Fibroblast of skin of scalp (primary cell): ENCODE data around the gene AMPD2.

Experiments used
- DNase-seq: peaks from one replicate; pipeline ENCODE4 v3.0.0-alpha.2; 2013

The AMPD2 gene

DNA sequence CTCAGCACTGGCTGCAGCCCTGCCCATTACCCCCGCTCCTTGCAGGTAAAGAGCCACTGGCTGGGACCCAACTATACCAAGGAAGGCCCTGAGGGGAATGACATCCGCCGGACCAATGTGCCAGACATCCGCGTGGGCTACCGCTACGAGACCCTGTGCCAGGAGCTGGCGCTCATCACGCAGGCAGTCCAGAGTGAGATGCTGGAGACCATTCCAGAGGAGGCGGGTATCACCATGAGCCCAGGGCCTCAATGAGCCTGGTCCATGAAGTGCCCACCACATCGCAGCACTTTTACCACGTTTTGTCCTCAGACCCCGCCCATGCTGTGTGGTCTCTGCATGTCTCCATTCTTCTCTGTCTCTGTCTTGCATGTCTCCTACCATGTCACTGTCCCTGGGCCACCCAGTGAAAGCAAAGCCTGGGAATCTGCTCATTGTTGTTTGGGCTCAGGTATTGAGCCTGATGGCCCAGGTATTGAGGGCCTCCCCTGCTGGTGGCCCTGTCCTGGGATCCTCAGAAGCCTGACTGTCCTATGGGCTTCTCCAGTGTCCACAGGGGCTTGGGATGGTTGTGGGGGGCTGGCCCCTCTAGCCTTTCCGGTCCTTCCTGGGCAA is 11.4 kb downstream of the AMPD2 start:
- DNase-seq, result no peak

DNA sequence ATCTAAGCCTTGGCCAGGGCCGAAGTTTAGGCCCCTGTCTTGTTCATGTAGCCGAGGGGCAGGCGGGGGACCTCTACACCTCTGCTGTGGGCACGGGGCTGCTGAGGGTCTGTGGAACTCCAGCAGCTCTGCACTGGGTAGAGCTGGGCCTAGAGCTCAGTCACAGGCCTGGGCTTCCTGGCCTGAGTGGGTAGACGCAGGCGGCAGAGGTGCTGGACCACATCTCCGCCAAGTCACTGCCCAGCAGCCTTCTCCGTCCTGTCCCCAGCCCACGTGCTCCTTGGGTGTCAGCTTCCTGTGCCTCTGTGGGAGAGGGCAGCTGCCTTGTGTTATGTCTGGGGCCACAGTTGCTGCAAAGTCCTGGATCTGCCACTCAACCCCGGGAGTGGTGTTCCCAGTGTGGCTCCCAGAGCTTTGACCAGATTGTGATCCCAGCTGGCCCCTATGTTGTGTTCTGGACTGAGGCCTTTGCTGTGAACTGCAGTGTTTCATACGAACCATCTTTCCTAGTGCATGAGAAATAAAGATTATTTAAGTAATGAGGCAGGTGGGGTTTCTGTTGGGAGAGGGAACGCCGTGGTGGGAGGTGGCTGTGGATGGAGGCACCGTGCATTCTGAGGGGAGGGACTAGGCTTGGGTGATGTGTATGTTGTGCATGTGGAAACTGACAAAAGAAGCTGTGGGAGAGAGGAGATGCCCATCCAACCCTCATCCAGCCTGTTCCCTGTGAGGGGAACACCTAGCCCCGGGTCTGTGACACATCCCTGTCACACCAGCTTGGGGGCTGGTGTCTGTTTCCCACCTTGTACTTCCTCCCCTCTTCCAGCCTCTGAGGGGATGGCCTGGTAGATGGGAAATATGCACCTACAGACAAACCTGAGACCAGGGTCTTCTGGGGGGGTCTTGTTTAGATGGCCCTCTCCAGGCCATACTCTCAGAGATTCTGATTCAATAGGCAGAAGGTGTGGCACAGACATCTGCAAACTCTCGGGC is 12.2 kb downstream of the AMPD2 start:
- DNase-seq, result no peak

DNA sequence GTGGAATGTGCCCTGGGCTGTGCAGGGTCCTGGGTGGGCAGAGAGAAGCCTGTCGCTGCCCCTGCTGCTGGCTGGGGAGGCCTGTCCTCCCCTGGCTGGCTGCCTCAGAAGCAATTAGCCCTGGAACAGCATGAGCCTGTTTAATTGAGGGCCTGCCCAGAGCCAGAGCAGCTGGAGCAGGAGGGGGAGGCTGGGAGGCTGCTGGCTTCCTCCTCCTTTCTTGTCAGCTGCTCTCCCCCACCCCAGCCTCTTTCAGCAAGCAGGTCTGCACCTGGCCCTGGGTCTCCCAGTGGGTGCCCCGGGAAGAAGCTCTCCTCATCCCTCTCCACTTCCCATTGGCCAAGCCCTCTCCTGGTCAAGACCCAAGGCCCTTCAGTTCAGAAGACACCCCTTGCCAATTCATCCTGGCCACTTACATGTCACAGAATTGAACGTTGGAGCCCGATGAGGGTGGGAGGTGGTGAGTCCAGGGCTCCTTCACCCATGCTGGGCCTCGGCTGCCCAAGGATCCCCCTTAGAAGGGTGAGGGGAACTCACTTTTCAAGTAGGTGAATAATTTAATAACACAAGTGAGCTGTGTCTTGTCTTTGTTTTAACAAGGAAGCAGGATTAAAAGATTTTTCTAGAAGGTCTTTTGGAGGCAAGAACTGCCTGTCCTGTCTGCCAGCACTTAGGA is 13.2 kb downstream of the AMPD2 start:
- no peak for DNase-seq

DNA sequence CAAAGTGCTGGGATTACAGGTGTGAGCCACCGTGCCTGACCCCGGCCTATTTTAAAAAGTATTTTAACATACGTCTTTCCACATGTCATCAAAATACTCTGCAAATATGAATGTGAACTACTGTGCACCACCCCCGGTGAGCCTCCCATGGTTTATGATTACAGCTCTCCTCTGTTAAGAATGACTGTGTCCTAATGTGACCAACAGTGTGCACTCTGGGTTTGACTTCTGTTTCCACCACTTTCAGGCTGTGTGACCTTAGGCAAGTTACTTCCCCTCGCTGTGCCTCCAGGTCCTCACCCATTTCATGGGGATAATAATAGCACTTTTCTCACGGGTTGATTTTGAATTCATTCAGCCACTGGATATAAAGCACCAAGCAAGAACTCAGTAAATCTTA is 14.7 kb downstream of the AMPD2 start:
- no peak for DNase-seq

DNA sequence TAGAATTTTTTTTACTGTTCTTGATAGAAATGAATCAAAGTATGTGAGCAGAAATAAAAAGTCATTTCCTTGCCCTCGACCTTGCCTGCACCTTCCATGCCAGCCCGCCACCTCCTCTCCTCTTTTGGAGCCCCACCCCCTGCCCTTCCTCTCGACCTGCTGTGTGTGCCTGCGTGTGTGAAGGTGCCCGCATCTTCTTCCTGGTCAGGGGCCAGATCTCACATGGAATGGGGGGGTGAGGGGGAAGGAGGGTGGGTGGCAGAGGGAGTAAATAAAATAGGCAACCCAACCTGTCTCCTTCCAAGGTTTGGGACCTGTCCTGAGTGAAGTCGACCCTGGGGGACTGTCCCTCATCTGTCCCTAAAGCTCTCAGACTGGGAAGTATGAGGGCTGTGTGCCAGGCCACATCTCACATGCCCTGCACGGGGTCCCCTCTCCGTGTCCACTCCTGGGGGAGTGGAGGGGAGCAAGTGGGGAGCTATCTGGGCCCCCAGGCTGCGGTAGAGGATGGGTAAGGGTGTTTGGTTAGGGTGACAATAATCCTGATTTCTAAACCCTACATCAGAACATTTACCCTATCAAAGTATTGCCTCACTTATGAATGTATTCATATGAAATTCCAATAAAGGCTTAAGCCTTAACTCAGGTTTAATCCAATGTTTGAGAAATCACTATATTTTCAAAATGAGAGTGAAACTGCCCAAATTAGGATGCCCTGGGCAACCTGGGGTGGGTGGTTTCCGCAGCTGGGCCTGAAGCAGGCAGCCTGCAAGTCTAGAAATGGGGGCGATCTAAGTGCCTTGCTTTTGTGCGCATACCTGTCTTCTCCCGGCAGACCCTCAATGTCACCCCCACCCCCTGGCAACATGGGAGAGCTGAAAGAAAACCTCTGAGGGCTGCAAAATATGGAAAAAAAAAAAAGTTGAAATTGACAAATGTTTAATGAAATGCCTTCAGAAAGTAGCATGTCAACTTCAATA is 15.4 kb downstream of the AMPD2 start:
- DNase-seq, result no peak

GRCh38 chr1:109635862-109636200 is 16.2 kb downstream of the AMPD2 start:
- DNase-seq, result no peak

DNA sequence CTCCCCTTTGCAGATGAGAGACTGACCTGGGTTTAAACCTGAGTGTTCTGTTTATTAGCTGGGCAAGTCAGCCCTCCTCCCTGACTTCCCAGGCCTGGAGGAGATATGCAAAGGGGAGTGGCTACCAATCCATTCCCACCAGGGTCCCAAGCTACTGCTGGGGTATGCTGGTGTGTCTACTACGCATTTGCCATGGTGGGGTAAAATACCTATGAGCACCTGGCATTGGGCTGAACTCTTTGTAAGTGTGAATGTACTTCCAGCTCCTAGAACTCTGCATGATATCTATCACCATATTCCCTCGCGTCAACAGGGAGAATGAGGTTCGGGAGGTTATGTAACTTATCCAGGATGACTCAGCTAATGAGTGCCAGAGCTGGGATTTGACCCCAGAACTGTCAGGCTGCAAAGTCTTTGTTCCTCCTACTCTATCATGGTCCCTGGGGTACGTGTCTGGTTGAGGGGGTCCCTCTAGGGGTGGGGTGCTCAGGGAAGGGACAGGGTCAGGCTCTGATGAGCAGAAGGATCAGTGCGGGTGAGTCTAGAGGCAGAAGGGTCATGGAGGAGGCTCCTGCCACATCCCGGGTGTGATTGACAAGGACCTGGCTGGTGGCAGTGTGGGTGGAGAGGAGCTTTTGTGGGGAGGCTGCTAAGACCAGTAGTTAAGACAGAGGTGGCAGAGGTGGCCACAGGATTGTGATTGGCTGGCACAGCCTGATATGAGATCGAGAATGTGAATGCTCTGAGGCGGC is 16.7 kb downstream of the AMPD2 start:
- peak; percentile 44 for DNase-seq

DNA sequence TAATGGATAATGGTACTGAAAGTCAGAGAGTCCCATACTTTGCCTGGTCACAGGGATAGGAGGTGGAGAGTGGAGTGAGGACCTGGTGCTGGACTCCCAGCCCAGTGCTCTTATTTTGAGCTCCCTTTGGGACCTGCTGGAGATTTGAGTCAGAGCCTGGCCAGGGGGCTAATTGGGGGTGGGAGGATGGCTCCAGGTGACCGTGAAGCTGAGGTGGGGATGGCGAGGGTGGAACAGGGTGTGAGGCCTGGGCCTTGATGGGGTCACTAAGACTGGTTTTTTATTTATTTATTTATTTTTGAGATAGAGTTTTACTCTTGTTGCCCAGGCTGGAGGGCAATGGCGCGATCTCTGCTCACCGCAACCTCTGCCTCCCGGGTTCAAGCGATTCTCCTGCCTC is 17.8 kb downstream of the AMPD2 start:
- no peak for DNase-seq

- DNase-seq, result no peak
Observed at GRCh38 chr1:109639063-109639840, 19.6 kb downstream of the AMPD2 start.

- no peak for DNase-seq
Observed at GRCh38 chr1:109639841-109640184, 20.2 kb downstream of the AMPD2 start.

- peak; percentile 64 for DNase-seq
Observed at GRCh38 chr1:109640285-109640865, 20.7 kb downstream of the AMPD2 start.

DNA sequence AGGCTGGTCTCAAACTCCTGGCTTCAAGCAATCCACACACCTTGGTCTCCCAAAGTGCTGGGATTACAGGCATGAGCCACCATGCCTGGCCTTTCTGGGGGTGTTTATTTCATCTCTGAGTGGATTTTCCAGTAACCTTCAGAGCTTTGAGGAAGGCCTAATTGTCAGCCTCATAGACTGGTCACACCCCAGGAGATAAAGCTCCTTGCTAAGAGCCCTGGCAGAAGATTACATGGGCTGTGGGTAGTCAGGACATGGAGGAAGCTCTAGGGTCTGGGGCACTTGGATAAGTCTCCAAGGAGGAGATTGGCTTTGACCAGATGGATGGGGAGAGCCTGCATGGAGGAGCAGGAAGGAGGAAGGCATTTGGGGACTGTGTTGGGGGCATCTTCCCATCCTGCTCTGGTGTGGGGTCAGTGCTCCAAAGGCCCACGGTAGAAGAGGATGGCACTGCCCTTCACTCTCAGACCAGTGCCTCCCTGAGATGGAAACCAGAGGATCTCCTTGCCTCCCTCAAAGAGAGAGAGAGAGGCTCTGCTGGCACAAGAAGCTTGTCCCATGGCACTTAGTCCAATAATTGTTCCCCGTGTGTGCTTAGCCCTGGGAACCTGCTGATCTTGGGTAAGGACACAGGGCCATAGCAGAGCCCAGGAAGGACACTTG is 21.6 kb downstream of the AMPD2 start:
- no peak for DNase-seq

- DNase-seq, result no peak
Observed at GRCh38 chr1:109641861-109642260, 22.2 kb downstream of the AMPD2 start.

DNA sequence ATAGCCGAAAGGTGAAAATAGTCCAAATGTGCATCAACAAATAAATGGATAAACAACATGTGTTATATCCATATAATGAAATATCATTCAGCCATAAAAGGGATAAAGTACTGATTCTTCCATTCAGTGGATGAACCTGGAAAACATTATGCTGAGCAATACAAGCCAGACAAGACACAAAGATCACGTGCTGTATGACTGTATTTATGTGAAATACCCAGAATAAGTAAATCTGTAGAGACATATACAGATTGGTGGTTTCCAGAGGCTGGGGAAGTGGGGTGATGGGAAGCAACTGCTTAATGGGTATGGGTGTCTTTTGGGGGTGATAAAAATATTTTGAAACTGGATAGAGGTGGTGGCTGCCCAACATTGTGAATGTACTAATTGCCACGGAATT is 23.0 kb downstream of the AMPD2 start:
- DNase-seq, result no peak

DNA sequence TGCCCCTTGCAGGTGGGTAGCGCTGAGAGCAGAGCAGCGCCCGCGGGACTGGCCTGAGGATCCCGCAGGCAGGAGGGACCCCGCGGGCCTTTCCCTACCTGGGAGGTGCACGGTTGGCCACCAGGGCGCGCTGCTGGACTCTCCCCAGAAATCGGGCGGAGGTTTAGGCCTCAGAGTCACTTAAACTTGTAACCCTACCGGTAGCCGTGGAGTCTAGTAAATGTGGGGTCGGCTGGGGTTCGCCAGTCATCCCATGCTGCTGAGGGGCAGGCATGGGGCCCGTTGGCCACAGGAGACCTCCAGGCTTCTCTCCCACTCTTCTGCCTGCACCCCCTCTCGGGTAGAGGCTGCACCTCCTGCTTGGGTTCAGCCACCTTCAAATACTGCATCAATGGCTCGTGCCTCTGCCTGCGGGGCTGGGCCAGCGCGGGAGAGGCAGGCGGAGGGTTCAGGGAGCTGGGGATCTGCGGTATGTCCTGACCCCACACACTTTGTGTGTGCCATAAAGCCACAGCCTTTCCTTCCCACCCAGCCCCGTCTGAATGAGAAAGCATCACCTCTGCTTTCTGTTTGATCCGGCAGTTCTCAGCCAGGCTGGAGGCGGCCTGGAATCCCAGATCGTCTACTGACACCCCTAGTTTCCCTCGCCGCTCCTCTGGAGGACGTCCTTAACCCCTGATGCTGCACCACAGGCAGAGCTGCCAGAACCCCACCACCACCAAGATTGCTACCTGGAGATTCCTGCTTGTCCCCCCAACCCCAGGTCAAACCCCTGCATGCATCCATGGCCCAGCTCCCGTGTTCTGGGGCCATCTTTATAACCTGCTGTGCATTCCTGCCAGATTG is 24.0 kb downstream of the AMPD2 start:
- peak; percentile 72 for DNase-seq

GRCh38 chr1:109644670-109645069 is 25.0 kb downstream of the AMPD2 start:
- DNase-seq, result no peak

DNA sequence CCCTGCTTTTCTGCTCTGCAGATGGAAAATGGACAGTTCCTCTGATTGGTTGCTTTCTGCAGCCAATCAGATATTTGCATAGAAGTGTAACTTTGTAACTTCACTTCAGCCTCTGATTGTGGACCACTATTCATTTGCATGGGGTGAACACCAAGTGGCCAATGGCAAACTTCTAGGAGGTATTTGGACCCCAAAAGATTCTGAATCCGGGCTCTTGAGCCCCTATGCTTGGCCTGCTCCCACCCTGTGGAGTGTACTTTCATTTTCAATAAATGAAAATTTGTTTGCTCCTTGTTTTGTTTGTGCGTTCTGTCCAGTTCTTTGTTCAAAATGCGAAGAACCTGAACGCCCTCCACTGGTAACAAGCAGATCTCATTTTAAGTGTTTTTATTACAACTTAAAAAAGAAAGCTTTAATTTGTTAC is 29.9 kb downstream of the AMPD2 start:
- DNase-seq, result no peak

DNA sequence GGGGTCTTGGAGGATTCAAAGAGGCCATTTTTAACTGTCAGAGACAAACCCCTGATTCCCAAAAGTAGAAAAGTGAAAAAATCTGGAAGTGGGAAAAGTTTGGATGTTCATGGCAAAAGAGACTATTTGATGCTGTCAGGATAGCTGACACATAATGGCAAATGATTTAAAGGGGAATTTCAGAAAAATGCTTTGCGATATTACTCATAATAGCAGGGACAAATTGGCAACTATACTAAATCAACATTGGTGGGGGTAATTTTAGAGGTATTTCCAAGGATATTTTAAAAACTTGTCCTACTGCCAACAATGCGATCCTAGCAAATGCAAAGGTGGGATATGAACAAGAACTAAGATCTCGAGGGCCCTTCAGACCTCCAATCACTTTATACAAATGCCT is 31.0 kb downstream of the AMPD2 start:
- peak; percentile 68 for DNase-seq

DNA sequence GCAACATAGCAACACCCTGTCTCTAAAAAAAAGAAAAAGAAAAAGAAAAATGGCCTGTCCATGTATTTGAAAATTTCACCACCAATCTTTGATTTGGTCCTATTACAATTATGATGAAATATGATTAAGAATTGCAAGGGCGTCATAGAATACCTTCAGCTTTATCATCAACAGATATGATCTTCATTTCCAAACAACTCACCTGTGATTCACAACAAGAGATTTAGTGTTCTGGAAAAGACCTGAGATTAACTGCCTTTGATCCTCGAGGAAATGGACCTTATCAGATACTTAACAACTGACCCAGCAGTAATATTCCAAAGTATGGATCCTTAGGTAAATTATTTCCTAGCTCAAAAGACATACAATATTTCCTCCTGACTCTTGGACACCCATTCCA is 32.8 kb downstream of the AMPD2 start:
- DNase-seq, result no peak
